Measurements from ENCODE around the gene JARID2. TPM values are rescaled to one million over a fixed set of nuclear protein-coding genes. Genes with fewer than 3 reads are reported as not detected.

Gene JARID2
- polyA plus RNA-seq, 1 donor (not counting 4 experiments of a cell fraction or from before 2014, with no cell fraction given): 11.0 TPM

DNA sequence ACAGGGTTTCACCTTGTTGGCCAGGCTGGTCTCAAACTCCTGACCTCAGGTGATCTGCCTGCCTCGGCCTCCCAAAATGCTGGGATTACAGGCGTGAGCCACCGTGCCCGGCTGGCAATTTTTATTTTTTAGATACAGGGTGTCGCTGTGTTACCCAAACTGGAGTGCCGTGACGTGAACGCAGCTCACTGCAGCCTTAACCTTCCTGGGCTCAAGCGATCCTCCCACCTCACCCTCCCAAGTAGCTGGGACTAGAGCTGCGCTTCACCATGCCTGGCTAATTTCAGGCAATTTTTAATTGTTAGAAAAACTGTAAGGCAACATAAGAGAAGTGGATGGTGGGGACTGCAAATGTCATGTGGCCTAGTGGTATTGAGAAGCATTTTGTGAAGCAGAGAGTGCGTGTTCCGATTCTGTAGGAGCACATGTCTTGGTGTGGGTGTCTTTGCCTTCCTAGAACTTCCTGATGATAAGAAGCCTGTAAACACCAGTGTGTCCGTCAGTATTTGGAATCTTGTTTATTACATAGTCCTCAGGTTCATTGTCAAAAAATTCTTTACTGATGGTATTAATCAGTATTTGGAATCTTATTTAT, 18.0 kb downstream of the JARID2 start:
- DNase-seq (ENCODE audit: low read depth, low spot score) (no peak), FAIRE-seq (no peak)
- Histone ChIP-seq H3K4me2 (ENCODE audit: control insufficient read depth, extremely low read depth, insufficient read depth, low read depth, low read length) (no peak overlapping the region), H3K9ac (ENCODE audit: control insufficient read depth, extremely low read depth, insufficient read depth, low read length) (no peak overlapping the region), H3K79me2 (ENCODE audit: control insufficient read depth, insufficient read depth, low read length) (peaks cover 98% of the 10 kb centered on the region), H3K9me3 (ENCODE audit: control insufficient read depth, low read depth, low read length) (no peaks in the 10 kb centered on the region), H3K27me3 (ENCODE audit: control insufficient read depth, extremely low read depth, insufficient read depth, low read length) (no peaks in the 10 kb centered on the region), H3K36me3 (ENCODE audit: control insufficient read depth in 2 of 2, extremely low read depth in 1 of 2, insufficient read depth in 2 of 2, low read length in 2 of 2) (peaks cover 0 to 2% of the 10 kb centered on the region in 2 experiments), H4K20me1 (ENCODE audit: control insufficient read depth, extremely low read depth, insufficient read depth, low read length) (peaks cover 40% of the 10 kb centered on the region), H3K9me1 (ENCODE audit: control insufficient read depth, extremely low read depth, insufficient read depth, low read length) (peaks cover 2% of the 10 kb centered on the region), H2AFZ (ENCODE audit: control insufficient read depth, low read length) (no peak overlapping the region), H3K4me1 (ENCODE audit: control insufficient read depth, extremely low read depth, insufficient read depth, low read length) (no peaks in the 10 kb centered on the region), H3K4me3 (ENCODE audit: control insufficient read depth in 2 of 3, extremely low read depth in 1 of 3, insufficient read depth in 2 of 3, low read depth in 1 of 3, low read length in 3 of 3) (no peak overlapping the region), H3K27ac (ENCODE audit: control insufficient read depth, insufficient read depth, low read length) (no peak overlapping the region)
- dilution Hi-C loops (cut with MboI; ENCODE audit: extremely low pct_ligation_motif_present, low sequenced_read_pairs): no loop called here
- TF ChIP-seq, protein P1, sequence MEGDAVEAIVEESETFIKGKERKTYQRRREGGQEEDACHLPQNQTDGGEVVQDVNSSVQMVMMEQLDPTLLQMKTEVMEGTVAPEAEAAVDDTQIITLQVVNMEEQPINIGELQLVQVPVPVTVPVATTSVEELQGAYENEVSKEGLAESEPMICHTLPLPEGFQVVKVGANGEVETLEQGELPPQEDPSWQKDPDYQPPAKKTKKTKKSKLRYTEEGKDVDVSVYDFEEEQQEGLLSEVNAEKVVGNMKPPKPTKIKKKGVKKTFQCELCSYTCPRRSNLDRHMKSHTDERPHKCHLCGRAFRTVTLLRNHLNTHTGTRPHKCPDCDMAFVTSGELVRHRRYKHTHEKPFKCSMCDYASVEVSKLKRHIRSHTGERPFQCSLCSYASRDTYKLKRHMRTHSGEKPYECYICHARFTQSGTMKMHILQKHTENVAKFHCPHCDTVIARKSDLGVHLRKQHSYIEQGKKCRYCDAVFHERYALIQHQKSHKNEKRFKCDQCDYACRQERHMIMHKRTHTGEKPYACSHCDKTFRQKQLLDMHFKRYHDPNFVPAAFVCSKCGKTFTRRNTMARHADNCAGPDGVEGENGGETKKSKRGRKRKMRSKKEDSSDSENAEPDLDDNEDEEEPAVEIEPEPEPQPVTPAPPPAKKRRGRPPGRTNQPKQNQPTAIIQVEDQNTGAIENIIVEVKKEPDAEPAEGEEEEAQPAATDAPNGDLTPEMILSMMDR (optimal IDR thresholded peaks at IDR 0.05 in 1 of 3, IDR thresholded peaks at IDR 0.05 in 1 of 3, conservative IDR thresholded peaks at IDR 0.05 in 1 of 3; ENCODE audit: extremely low read depth in 1 of 3, insufficient read depth in 2 of 3, low read length in 3 of 3): no peak
- no peak for TF ChIP-seq EZH2 (IDR thresholded peaks at IDR 0.05; ENCODE audit: low read length)

GRCh38 chr6:15264412-15264811, 18.5 kb downstream of the JARID2 start:
- Histone ChIP-seq H3K4me1 (ENCODE audit: control insufficient read depth, extremely low read depth, insufficient read depth, low read length) (no peaks in the 10 kb centered on the region), H3K27ac (ENCODE audit: control insufficient read depth, insufficient read depth, low read length) (no peak overlapping the region), H3K9me1 (ENCODE audit: control insufficient read depth, extremely low read depth, insufficient read depth, low read length) (peaks cover 2% of the 10 kb centered on the region), H3K36me3 (ENCODE audit: control insufficient read depth in 2 of 2, extremely low read depth in 1 of 2, insufficient read depth in 2 of 2, low read length in 2 of 2) (peaks cover 0 to 2% of the 10 kb centered on the region in 2 experiments), H4K20me1 (ENCODE audit: control insufficient read depth, extremely low read depth, insufficient read depth, low read length) (peaks cover 35% of the 10 kb centered on the region), H3K27me3 (ENCODE audit: control insufficient read depth, extremely low read depth, insufficient read depth, low read length) (no peaks in the 10 kb centered on the region), H2AFZ (ENCODE audit: control insufficient read depth, low read length) (no peak overlapping the region), H3K9me3 (ENCODE audit: control insufficient read depth, low read depth, low read length) (no peaks in the 10 kb centered on the region), H3K9ac (ENCODE audit: control insufficient read depth, extremely low read depth, insufficient read depth, low read length) (no peak overlapping the region), H3K4me2 (ENCODE audit: control insufficient read depth, extremely low read depth, insufficient read depth, low read depth, low read length) (no peak overlapping the region), H3K79me2 (ENCODE audit: control insufficient read depth, insufficient read depth, low read length) (peaks cover 98% of the 10 kb centered on the region), H3K4me3 (ENCODE audit: control insufficient read depth in 2 of 3, extremely low read depth in 1 of 3, insufficient read depth in 2 of 3, low read depth in 1 of 3, low read length in 3 of 3) (no peak overlapping the region)
- TF ChIP-seq EZH2 (IDR thresholded peaks at IDR 0.05; ENCODE audit: low read length): no peak
- TF ChIP-seq, protein P1 (optimal IDR thresholded peaks at IDR 0.05 in 1 of 3, IDR thresholded peaks at IDR 0.05 in 1 of 3, conservative IDR thresholded peaks at IDR 0.05 in 1 of 3; ENCODE audit: extremely low read depth in 1 of 3, insufficient read depth in 2 of 3, low read length in 3 of 3): no peak
- FAIRE-seq: no peak
- no peak for DNase-seq (ENCODE audit: low read depth, low spot score)
- dilution Hi-C loops (cut with MboI; ENCODE audit: extremely low pct_ligation_motif_present, low sequenced_read_pairs): no loop called here

Measured in keratinocyte (primary cell).